A549 (cell line): ENCODE results near the gene CA12.

Experiments
- BHLHE40 ChIP-seq: IDR thresholded peaks from 2 replicates; pipeline ENCODE4 v1.6.1; 2012; ENCODE audit warnings: low read depth, low read length, inconsistent platforms
- CEBPB ChIP-seq, 2 experiments: fragments of >200 bp in 1 of 2; sonication (Bioruptor Twin) in 1 of 2; formaldehyde crosslinking in 1 of 2; IDR thresholded peaks; 2 replicates each; pipeline ENCODE4 v1.6.1; 2012 to 2016
- CHD2 ChIP-seq: fragments of 150-350 bp; IDR thresholded peaks from 2 replicates; pipeline ENCODE4 v1.6.1; 2014; ENCODE audit warnings: low read length; ENCODE audit not compliant: partially characterized antibody
- CTCF ChIP-seq: fragments of >200 bp; sonication (Bioruptor Twin); formaldehyde crosslinking; IDR thresholded peaks from 3 replicates; pipeline ENCODE4 v1.5.1; 2016
- EP300 ChIP-seq, 2 experiments: fragments of >200 bp; sonication (Bioruptor Twin); formaldehyde crosslinking; IDR thresholded peaks; 2 replicates in 1 of 2; 3 replicates in 1 of 2; pipeline ENCODE4 v1.6.1; 2016 to 2017
- HEYL ChIP-seq: fragments of 250-450 bp; sonication (Bioruptor Pico); IDR thresholded peaks from 2 replicates; pipeline ENCODE4 v1.8.0; 2021; ENCODE audit warnings: mild to moderate bottlenecking, moderate library complexity
- MAFK ChIP-seq: fragments of 450-650 bp; IDR thresholded peaks from 2 replicates; pipeline ENCODE4 v1.6.1; 2014; ENCODE audit not compliant: partially characterized antibody
- MAX ChIP-seq: IDR thresholded peaks from 2 replicates; pipeline ENCODE4 v1.6.1; 2012
- MAZ ChIP-seq: fragments of 150-350 bp; IDR thresholded peaks from 2 replicates; pipeline ENCODE4 v1.6.1; 2014; ENCODE audit warnings: antibody characterized with exemption, low read depth, low read length, borderline replicate concordance
- POLR2A ChIP-seq: IDR thresholded peaks from 2 replicates; pipeline ENCODE4 v1.6.1; 2012; ENCODE audit warnings: mild to moderate bottlenecking, low read length
- RAD21 ChIP-seq, 2 experiments: fragments of >200 bp in 1 of 2; sonication (Bioruptor Twin) in 1 of 2; formaldehyde crosslinking in 1 of 2; IDR thresholded peaks in 1 of 2; conservative IDR thresholded peaks in 1 of 2; 2 replicates in 1 of 2; 3 replicates in 1 of 2; pipeline ENCODE4 v1.6.1; 2012 to 2018; ENCODE audit warnings: inconsistent platforms in 1 of 2
- RCOR1 ChIP-seq: fragments of 150-350 bp; IDR thresholded peaks from 2 replicates; pipeline ENCODE4 v1.6.1; 2014; ENCODE audit warnings: antibody characterized with exemption, low read length, low read depth
- SMC3 ChIP-seq: fragments of >200 bp; sonication (Bioruptor Twin); formaldehyde crosslinking; IDR thresholded peaks from 3 replicates; pipeline ENCODE4 v1.6.1; 2018; ENCODE audit warnings: inconsistent platforms
- TF ChIP-seq, protein P1 (sequence below): fragments of 250-450 bp; sonication (Bioruptor Pico); IDR thresholded peaks from 2 replicates; pipeline ENCODE4 v1.5.0; 2021; ENCODE audit warnings: mild to moderate bottlenecking, moderate library complexity, borderline replicate concordance

DNA sequence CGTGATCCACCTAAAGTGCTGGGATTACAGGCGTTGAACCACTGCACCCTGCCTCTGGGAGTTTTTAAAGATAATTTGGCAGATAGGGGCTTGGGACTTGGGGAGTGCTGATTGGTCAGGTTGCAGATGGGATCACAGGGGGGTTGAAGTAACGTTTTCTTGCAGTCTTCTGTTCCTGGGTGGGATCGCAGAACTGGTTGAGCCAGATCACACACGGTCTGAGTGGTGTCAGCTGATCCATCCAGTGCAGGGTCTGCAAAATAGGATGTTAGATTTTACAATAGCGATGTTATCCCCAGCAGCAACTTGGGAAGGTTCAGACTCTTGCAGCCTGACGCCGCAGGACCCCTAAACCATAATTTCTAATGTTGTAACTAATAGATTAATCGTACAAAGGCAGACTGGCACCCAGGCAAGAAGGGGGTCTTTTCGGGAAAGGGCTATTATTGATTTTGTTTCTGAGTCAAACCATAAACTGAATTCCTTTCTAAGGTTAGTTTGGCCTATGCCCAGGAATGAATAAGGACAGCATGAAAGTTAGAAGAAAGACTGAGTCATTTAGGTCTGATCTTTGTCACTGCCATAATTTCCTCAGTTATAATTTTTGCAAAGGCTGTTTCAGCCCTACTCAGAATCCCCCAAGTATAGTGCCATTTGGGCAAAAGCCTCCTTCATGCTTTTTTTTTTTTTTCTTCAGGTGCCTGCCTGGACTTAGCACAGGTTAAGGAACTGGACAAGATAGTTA, 1.5 kb upstream of the CA12 start:
- no peak for TF ChIP-seq POLR2A
- no peak for TF ChIP-seq CTCF
- TF ChIP-seq SMC3: no peak
- TF ChIP-seq RAD21 (conservative IDR thresholded peaks at IDR 0.05 in 1 of 2, IDR thresholded peaks at IDR 0.05 in 1 of 2): no peak
- no peak for TF ChIP-seq CHD2
- no peak for TF ChIP-seq RCOR1
- TF ChIP-seq MAZ: no peak
- TF ChIP-seq HEYL (CRISPR knock-in tag): no peak
- no peak for TF ChIP-seq MAX
- TF ChIP-seq, protein P1, sequence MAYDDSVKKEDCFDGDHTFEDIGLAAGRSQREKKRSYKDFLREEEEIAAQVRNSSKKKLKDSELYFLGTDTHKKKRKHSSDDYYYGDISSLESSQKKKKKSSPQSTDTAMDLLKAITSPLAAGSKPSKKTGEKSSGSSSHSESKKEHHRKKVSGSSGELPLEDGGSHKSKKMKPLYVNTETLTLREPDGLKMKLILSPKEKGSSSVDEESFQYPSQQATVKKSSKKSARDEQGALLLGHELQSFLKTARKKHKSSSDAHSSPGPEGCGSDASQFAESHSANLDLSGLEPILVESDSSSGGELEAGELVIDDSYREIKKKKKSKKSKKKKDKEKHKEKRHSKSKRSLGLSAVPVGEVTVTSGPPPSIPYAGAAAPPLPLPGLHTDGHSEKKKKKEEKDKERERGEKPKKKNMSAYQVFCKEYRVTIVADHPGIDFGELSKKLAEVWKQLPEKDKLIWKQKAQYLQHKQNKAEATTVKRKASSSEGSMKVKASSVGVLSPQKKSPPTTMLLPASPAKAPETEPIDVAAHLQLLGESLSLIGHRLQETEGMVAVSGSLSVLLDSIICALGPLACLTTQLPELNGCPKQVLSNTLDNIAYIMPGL (CRISPR knock-in tag): no peak
- no peak for TF ChIP-seq MAFK
- no peak for TF ChIP-seq BHLHE40
- no peak for TF ChIP-seq EP300 (IDR thresholded peaks at IDR 0.05)
- TF ChIP-seq CEBPB (IDR thresholded peaks at IDR 0.05): 0 out of 4 replicates have a peak, but pooled peaks of 1 of the 2 experiments have one; percentile 12
